Right forelimb (tissue), 1 donor: ENCODE data around the gene USP49.

Experiments used
- DNase-seq: peaks from one replicate; pipeline ENCODE4 v3.0.0-alpha.2; 2018

USP49 gene

DNA sequence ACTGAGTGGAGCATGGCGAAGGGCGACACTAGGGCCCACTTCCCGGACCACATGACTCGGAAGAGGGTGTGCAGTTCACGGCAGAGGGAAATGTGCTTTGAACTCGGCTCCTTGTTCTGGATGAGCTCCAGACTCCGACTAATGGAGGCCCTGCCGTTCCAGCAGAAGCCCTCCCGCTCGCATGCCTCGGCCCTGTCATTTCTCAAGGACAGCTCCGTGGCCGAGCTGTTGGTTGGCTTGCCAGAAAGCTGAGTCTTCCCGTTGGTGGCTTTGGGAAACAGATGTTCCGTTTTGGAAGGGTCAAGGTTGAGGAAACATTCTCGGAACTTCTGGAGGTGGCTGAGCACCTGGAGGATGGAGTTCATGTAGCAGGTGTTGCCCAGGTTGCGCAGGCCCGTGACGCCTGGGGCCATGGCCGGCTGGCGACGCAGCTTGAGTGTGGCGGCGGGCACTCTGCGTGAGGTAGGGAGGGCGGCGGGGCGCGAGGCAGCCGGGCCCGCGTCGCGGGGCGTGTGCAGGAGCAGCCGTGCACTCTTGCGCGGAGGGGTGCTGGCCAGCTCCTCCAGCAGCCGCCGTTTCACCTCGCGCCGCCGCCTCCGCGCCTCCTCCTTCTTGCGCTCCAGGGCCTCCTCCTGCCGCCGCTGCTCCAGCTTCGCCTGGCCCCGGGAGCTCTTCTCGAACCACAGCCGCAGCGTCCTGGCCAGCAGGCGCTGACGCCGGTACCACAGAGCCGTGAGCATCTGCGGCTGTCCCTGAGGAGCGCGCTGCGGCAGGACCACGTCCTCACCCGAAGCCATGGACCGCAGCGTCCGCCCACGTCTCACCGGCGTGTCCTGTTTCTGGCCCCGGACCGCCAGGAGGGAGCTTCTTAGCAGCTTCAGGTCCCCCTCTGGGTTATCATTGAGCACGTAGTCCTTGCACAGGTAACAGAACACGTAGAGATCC lies 89.1 kb downstream of the USP49 start:
- DNase-seq = no peak

DNA sequence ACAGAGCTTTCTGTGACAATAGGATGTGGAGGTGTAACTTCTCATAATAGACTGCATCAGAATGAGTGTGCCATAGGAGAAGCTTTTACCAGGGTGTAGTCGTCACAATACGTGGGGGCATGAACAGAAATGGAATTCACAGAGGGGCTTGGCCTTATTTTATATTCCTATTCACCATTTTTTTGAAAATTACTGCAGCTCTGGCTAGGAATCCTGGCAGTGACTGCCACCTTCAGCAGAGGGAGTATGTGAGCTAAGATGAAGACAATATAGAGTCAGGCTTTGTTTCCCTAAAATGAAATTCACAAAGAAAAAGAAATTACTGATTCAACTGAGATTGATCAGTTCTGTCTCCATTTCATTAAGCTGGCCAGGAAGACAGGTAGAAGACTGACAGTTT lies 93.8 kb downstream of the USP49 start:
- no peak for DNase-seq

DNA sequence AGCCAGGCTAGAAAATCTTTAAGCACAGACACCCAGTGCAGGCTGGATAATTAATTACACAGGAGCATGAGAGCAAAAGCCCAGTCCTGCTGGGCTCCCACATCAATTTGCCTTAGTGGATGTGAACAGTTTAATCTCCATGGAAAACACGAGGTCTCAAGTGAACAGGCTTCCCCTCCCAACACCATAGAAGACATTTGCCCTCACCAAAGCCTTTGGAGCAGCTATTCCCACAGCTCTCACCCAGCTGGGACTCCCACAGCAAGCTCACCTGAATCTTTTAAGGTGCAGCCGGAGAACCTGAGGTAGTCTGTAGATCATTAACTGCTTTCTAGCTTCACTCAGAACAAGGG lies 95.6 kb downstream of the USP49 start:
- DNase-seq = no peak

DNA sequence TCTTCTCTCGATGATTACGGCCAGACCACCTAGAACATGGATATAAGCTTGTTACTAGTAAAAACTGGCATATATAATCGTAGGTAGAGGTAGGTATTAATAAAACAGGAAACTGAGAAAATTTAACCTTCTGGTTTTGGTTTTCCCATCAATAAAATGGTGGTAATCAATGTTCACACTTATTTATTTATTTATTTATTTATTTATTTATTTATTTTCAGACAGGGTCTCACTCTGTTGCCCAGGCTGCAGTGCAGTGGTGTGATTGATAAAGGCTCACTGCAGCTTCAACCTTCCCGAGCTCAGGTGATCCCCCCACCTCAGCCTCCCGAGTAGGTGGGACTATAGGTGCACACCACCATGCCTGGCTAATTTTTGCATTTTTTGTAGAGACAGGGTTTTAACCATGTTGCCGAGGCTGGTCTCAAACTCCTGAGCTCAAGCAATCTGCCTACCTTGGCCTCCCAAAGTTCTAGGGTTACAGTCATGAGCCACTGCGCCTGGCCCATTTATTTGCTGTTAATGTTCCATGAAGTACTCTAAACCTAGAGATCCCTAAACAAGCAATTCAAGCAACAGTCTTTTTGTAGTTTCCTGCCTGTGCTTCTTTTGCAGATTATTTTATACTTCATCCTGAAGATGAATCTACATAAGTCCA lies 96.1 kb downstream of the USP49 start:
- no peak for DNase-seq

DNA sequence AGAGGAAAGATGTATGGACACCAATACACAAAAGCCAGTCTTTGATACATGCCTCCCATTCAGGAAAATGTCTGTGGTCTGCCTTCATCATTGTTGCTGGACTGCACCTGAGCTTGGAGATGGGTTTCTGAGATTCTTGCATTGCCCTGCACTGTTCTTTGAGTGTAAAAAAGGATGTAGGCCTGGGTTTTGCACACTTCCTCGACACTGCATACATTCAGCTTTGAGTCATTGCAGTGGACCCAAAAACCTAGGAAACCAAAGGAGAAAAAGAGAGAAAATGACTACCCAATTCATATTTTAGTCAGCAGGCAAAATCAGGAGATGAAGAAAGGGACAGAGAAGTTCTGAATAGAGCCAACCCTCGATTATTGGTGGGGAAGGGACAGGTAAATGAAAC lies 98.7 kb downstream of the USP49 start:
- no peak for DNase-seq

- DNase-seq = no peak
Measured at GRCh38 chr6:41791984-41792383, 103.2 kb downstream of the USP49 start.

GRCh38 chr6:41791305-41791704 lies 103.9 kb downstream of the USP49 start:
- no peak for DNase-seq

GRCh38 chr6:41790045-41790444 lies 105.1 kb downstream of the USP49 start:
- no peak for DNase-seq

DNA sequence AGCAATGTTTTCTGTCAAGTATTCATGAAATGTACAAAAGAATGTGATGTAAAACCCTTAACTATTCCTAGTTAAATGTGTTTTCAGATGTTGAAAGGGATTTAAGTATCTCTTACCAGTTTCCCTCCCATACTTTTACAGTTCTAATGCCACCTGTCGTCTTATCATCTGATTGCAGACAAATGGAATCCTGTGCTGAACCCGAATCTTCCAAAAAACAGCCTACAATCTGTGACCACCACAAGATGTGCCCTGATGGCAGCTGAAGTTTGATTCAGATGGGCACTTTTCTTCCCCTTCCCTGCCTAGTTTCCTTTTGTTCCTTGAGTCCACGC lies 105.8 kb downstream of the USP49 start:
- DNase-seq = no peak

- DNase-seq = peak; percentile 97
Measured at GRCh38 chr6:41787219-41787917, 107.8 kb downstream of the USP49 start, which contains the start of gene TOMM6. Gene TOMM6, plus strand, starts transcription at chr6:41787694. Its CDS starts 4 bp downstream, at chr6:41787698.

DNA sequence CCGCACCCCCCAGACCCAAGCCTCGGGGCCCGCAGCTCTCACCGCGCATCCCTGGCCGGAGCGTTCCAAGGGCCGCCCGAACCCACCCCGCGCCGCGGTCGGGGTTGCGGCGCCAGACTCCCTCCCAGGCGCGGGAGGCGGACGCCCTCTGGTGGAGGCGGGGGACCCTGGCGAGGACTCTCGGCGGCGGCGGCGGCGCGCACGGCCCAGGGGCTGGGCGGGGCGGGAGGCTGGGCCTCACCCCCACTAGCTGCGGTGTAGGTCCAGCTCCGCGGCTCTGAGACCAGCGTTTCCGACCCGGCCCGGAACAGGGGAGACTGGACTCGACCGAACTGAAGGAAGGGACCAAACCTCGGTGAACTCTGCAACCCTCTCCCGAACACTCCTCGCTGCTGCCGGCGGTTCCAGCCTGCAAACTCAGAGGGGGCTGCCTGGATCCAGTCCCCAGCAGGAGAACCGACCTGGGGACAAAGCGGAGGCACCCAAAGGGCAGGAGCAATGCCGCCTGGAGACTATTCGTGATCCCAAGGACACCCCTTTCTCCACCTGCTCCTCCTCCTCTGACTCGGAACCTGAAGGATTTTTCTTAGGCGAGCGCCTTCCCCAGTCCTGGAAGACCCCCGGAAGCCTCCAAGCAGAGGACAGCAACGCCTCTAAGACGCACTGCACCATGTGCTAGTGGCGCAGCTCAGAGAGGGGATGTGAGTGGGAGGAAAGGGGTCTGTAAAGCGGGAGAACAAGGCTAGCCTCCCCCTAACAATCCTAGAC lies 108.5 kb downstream of the USP49 start:
- DNase-seq = peak; percentile 94

GRCh38 chr6:41785689-41786450 lies 109.3 kb downstream of the USP49 start:
- DNase-seq = no peak

DNA sequence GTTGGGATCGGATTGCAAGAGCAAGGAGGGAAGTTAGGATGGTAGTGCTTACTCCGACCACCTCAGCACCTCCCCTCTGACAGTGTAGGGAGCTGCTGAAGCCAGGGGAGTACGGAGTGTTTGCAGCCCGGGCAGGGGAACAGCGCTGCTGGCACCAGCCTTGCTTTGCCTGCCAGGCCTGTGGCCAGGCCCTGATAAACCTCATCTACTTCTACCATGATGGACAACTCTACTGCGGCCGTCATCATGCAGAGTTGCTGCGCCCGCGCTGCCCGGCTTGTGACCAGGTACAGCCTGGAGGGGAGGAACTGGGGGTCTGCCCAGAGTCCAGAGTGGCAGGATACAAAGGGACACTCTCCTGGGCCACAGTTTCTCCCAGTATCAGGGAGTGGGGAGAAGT lies 109.9 kb downstream of the USP49 start:
- no peak for DNase-seq

DNA sequence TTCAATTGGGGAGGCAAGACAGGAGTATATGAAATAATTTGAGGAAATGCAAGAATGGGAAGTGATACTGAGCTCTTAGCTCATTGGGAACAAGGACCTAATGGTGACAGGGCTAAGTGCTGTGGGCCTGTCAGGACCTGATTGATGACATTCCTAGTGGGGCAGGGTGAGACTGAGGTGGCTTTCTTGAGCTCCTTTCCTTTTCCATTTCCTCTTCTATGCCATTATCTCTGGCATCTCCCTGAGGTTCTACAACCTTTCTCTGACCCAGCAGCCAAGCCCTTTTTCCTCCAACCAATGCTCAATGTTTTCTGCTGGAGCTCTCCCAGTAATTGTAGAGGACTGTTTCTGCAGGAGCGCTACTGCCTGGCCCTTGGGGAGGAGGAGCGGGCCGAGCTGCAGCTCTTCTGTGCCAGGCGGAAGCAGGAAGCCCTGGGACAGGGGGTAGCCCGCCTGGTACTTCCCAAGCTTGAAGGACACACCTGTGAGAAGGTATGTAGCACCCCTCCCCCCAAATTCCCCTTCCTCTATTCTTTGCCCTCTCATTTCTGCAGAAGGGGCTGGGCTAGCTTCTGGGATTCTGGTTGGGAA lies 110.5 kb downstream of the USP49 start:
- DNase-seq = no peak

DNA sequence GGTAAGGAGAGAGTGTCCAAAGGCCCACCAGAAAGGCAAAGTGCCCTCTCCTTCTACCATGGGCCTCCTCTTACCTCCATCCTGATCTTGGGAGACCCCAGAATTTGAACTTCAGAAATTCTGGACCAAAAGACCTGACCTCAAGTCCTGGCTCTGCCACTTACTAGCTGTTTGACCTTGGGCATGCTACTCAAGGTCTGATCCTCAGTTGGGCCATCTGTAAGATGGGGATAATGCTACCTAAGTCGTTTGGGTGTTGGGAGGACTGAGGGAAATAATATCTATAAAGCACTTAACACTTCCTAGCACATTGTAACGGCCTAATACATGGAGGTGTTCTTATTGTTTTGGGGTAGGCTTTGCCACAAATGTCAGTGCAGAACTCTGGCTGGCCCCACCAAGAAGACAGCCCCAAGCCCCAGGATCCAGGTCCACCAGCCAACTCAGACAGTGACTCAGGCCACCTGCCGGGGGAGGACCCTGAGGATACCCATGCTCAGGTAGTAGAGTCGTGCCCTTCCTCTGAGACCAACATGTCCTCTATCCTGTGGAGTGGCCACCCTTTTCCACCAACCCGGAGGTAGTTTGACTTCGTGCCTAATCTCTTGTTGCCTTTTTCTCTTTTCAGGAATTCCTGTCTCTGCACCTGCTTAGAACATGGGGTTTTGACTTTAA lies 111.9 kb downstream of the USP49 start:
- DNase-seq = no peak

DNA sequence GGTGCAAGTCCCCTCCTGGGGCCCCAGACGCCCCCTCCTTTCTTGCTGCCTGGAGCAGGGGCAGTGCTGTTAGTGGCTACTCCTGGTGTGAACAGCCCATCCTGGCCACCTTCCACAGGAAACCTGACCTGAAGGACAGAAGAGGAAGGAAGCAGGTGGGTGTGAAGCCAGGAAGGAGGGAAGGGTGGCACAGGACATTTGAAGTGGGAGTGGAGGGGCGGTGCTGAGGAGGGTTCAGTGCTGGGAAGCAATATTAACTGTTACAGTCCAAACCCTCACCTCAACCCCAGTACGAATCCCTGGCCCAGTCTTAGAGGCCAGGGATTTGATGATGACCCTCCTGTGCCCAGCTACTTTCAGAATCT lies 113.8 kb downstream of the USP49 start:
- no peak for DNase-seq

DNA sequence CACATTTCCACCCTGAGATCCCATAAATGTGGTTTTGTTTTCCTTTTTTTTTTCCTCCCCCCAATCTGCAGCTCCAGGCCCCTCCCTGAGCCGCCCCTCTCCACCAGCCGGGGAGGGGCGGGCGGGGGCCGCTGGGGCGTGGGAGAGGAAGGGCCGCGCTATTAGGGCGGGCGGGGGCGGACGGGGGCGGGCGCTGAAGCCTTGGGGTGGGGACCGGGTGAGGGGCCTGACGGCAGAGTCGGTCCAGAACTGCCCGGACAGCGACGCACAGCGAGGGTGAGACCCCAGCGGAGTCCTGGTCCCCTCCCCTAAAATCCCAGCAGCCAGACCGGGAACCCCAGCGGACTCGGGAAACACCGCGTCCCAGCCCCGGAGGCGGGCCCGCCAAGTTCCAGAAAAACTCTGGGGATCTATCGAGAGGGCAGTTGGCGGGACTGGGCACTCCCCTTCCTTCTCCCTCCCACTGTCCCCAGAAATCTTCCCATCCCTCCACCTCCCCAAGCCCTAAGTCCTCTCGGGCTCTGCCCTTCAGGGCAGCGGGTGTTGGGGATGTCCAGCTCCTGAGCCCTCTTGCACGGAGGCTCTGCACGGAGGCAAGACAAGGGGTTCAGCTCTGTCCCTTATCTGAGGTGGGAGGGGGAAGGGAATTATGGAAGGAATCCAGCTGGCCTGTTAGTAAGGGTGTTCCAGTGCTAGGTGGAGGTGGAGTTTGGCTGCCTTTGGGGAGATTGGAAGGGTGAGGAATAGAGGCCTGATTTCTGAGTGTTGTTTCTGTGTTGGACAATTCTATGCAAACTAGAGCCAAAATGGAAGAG lies 114.4 kb downstream of the USP49 start, which contains the start of gene PRICKLE4:
TSS of gene PRICKLE4 (plus strand) at position 232 of the 815 bp plus-strand sequence. CDS start 2,692 bp downstream, outside the sequence.
- DNase-seq = no peak

DNA sequence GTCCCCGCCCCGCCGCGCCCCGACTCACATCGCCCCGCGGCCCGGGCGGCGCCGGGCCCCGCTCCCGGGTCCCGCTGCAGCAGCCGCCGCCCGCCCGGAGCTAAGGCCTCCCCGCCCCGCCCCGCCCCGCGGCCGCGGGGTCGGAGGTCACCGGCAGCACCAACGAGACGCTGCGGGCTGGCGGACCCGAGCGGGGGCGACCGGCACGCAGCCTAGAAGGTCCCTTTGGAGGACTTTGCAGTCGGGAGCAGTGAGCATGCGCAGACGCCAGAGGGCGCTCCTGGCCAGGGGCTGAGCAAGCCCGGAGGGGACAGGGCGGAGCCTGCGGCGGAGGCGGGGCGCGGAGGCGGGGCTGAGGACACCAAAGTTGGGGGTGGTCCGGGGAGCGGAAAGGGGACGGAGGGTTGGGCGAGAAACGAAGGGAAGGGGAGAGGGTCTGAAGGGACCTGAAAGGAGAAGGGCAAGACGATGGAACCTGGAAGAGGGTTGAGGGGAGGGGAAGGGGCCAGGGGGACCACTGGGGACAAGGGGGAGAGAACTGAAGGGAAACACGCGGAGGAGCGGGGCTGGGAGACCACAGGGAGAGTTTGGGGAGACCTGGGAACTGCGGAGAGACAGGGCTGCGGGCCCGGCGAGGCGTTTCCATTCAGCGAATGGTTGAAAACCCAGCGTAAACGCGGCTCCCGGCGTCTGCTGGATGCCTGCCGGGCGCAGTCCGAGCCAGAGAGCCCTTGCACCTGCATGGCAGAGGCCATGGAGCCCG lies 115.2 kb downstream of the USP49 start, which contains the start of gene FRS3:
TSS of gene FRS3 (minus strand) at position 113 of the 763 bp plus-strand sequence. CDS start 2,913 bp downstream, outside the sequence.
- peak; percentile 99 for DNase-seq

- DNase-seq = no peak
Measured at GRCh38 chr6:41779336-41779735, 115.8 kb downstream of the USP49 start.
